HCT116 (cell line): Measurements from ENCODE around the gene OLA1. TPM values are rescaled to one million over a fixed set of nuclear protein-coding genes. Genes with fewer than 3 reads are reported as not detected.

Experiments
- ATAC-seq: fragments of 200-7000 bp; cut with Tn5 transposase; 2 replicates; pipeline ENCODE4 v1.9.1; 2020; ENCODE audit warnings: mild to moderate bottlenecking, moderate library complexity
- BruUV-seq: library from RNA; stranded (reverse); fragments of 400-500 nt; replicated peaks from 2 replicates; lab custom pipeline; 2021; lab: Mats Ljungman, UMichigan
- CTCF ChIA-PET: fragments of 300-600 bp; sonication (Branson Sonifier 250); formaldehyde crosslinking; loops from one replicate; lab custom pipeline; 2021; ENCODE audit warnings: antibody characterized with exemption; lab: Charles Lee
- POLR2A ChIA-PET: fragments of 300-600, 350-600 bp; sonication (Branson Sonifier 250); formaldehyde crosslinking; loops from one replicate; lab custom pipeline; 2021; ENCODE audit warnings: antibody characterized with exemption; lab: Charles Lee
- RAD21 ChIA-PET, 2 experiments: fragments of 300-600 bp; sonication (Branson Sonifier 250); formaldehyde crosslinking; loops; one replicate each; lab custom pipeline; 2023; ENCODE audit warnings: low total read pairs in 2 of 2; ENCODE audit not compliant: uncharacterized antibody in 2 of 2, unreplicated experiment in 2 of 2, low non-redundant PET in 1 of 2; lab: Charles Lee
- DNase-seq: peaks from one replicate; pipeline ENCODE4 v3.0.0-alpha.2; 2010; ENCODE audit warnings: low read depth, low spot score
- H2AFZ ChIP-seq: fragments of 200-600 bp; shearing (Covaris generic), sonication (generic); 2 replicates; pipeline ENCODE4 v1.6.1; 2017; ENCODE audit warnings: low read depth, mixed run types, mixed read lengths, antibody characterized with exemption, low read length; ENCODE audit not compliant: poor library complexity, severe bottlenecking
- H3K27ac ChIP-seq: 2 replicates; pipeline ENCODE4 v1.5.1; 2012; ENCODE audit warnings: low read depth, low read length
- H3K27me3 ChIP-seq: fragments of 200-600 bp; sonication (generic); 2 replicates; pipeline ENCODE4 v1.6.1; 2016; ENCODE audit warnings: mixed run types, low read length, mixed read lengths; ENCODE audit not compliant: insufficient read depth
- H3K36me3 ChIP-seq, 2 experiments: fragments of 200-500 bp in 1 of 2; fragments of 200-600 bp in 1 of 2; sonication (Bioruptor generic) in 1 of 2; sonication (generic) in 1 of 2; 2 replicates each; pipeline versions ENCODE4 v1.5.1 to v1.6.1; 2014 to 2016; ENCODE audit warnings: low read length in 2 of 2, inconsistent platforms in 1 of 2, mixed read lengths in 1 of 2, mixed run types in 1 of 2; ENCODE audit not compliant: insufficient read depth in 2 of 2, control insufficient read depth in 1 of 2
- H3K4me1 ChIP-seq, 2 experiments: fragments of 200-600 bp in 1 of 2; sonication (generic) in 1 of 2; 2 replicates each; pipeline versions ENCODE4 v1.5.1 to v1.6.1; 2012 to 2017; ENCODE audit warnings: low read length in 2 of 2, inconsistent platforms in 1 of 2, mild to moderate bottlenecking in 1 of 2, mixed read lengths in 1 of 2, mixed run types in 1 of 2, moderate library complexity in 1 of 2; ENCODE audit not compliant: insufficient read depth in 2 of 2, control insufficient read depth in 1 of 2
- H3K4me2 ChIP-seq: fragments of 200-600 bp; sonication (generic); 2 replicates; pipeline ENCODE4 v1.6.1; 2017; ENCODE audit warnings: mixed run types, low read length, mixed read lengths
- H3K4me3 ChIP-seq, 2 experiments: fragments of 200-600 bp in 1 of 2; sonication (generic) in 1 of 2; replicated peaks in 1 of 2; 2 replicates each; pipeline ENCODE4 v1.5.1; 2011 to 2016; ENCODE audit warnings: low read length in 2 of 2, control low read depth in 1 of 2, low read depth in 1 of 2, mild to moderate bottlenecking in 1 of 2, mixed read lengths in 1 of 2, mixed run types in 1 of 2
- H3K79me2 ChIP-seq: fragments of 200-600 bp; sonication (generic); 2 replicates; pipeline ENCODE4 v1.6.1; 2017; ENCODE audit warnings: mild to moderate bottlenecking, mixed run types, low read length, moderate library complexity, mixed read lengths; ENCODE audit not compliant: insufficient read depth
- H3K9ac ChIP-seq: fragments of 200-600 bp; sonication (generic); 2 replicates; pipeline ENCODE4 v1.6.1; 2016; ENCODE audit warnings: low read length, mixed read lengths
- H3K9me2 ChIP-seq: fragments of 200-600 bp; sonication (generic), shearing (Covaris generic); 2 replicates; pipeline ENCODE4 v1.6.1; 2017; ENCODE audit warnings: mixed run types, mild to moderate bottlenecking, moderate library complexity; ENCODE audit not compliant: insufficient read depth
- H3K9me3 ChIP-seq, 2 experiments: fragments of 200-500 bp in 1 of 2; fragments of 200-600 bp in 1 of 2; sonication (Bioruptor generic) in 1 of 2; sonication (generic) in 1 of 2; 2 replicates each; pipeline ENCODE4 v1.6.1; 2014 to 2017; ENCODE audit warnings: low read length in 2 of 2, mixed read lengths in 2 of 2, inconsistent platforms in 1 of 2, low read depth in 1 of 2, mild to moderate bottlenecking in 1 of 2, mixed run types in 1 of 2, moderate library complexity in 1 of 2; ENCODE audit not compliant: control insufficient read depth in 1 of 2, insufficient read depth in 1 of 2
- H4K20me1 ChIP-seq: fragments of 200-600 bp; sonication (generic), shearing (Covaris generic); 2 replicates; pipeline ENCODE4 v1.6.1; 2017; ENCODE audit warnings: mixed run types, mild to moderate bottlenecking, moderate library complexity; ENCODE audit not compliant: insufficient read depth
- CBX3 ChIP-seq: IDR thresholded peaks from 2 replicates; pipeline ENCODE4 v1.6.1; 2012; ENCODE audit warnings: low read depth
- CEBPB ChIP-seq: IDR thresholded peaks from 2 replicates; pipeline ENCODE4 v1.6.1; 2012; ENCODE audit warnings: low read depth
- EGR1 ChIP-seq: IDR thresholded peaks from 2 replicates; pipeline ENCODE4 v1.6.1; 2012; ENCODE audit warnings: low read depth
- EZH2phosphoT487 ChIP-seq: fragments of 200-600 bp; IDR thresholded peaks from 2 replicates; pipeline ENCODE4 v1.6.1; 2018; ENCODE audit warnings: antibody characterized with exemption, borderline replicate concordance
- POLR2A ChIP-seq: IDR thresholded peaks from 2 replicates; pipeline ENCODE4 v1.7.0; 2011; ENCODE audit warnings: borderline replicate concordance; ENCODE audit not compliant: insufficient read depth, insufficient read length; ENCODE audit errors: extremely low read depth
- RAD21 ChIP-seq: IDR thresholded peaks from 2 replicates; pipeline ENCODE4 v1.6.1; 2012; ENCODE audit warnings: low read depth, mild to moderate bottlenecking
- SP1 ChIP-seq: IDR thresholded peaks from 2 replicates; pipeline ENCODE4 v1.6.1; 2012; ENCODE audit warnings: low read depth
- YY1 ChIP-seq: IDR thresholded peaks from 2 replicates; pipeline ENCODE4 v1.6.1; 2011; ENCODE audit warnings: low read length, low read depth, moderate library complexity, mild to moderate bottlenecking; ENCODE audit not compliant: insufficient replicate concordance; ENCODE audit errors: extremely low read depth
- ZFX ChIP-seq: fragments of 450-650 bp; IDR thresholded peaks from 2 replicates; pipeline ENCODE4 v1.6.1; 2017
- intact Hi-C: fragments of 100-400 bp; cut with micrococcal nuclease; formaldehyde crosslinking; loops from 2 replicates; pipeline ENCODE4 v1.10.0; 2022
- total RNA-seq: library from RNA; stranded (reverse); gene quantifications from one replicate; pipeline ENCODE4 v1.2.1, GENCODE V29; 2021; ENCODE audit not compliant: unreplicated experiment
- TF ChIP-seq, protein P1 (sequence below), 3 experiments: fragments of 200-600 bp in 1 of 3; sonication (generic) in 1 of 3; IDR thresholded peaks in 2 of 3; conservative IDR thresholded peaks in 1 of 3; 2 replicates each; pipeline ENCODE4 v1.5.1; 2012 to 2017; ENCODE audit warnings: low read depth in 2 of 3, low read length in 2 of 3, antibody characterized with exemption in 1 of 3, borderline replicate concordance in 1 of 3, control low read depth in 1 of 3, mild to moderate bottlenecking in 1 of 3, mixed read lengths in 1 of 3, mixed run types in 1 of 3, moderate library complexity in 1 of 3; ENCODE audit not compliant: insufficient read depth in 1 of 3

The OLA1 gene
- total RNA-seq, 1 experiment from 2014 or later, result 219 TPM

DNA sequence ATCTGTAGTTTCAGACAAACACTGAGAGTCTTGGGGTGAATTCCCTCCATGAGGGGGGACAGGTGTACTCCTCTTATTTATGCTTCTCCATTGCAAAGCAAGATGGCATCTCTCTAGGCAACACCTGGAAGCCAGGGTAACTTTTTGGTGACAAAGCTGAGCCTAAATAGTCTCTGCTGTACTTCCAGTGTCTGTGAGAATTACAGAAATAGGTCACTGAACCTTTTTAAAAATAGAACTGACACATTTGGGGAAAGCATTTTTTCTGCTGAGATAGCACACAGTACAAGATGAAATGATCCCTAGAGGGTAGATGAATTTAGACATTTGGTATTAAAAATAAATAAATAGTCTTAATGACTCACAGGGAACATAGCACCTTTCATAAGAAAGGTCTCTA is 211.5 kb downstream of the OLA1 start:
- H3K79me2 ChIP-seq, result no peaks in the 10 kb centered on the region
- H3K27ac ChIP-seq, result no peak overlapping the region
- H3K9me3 ChIP-seq, result no peaks in the 10 kb centered on the region
- ChIA-PET POLR2A (no interaction called here), RAD21 (no interaction called here), CTCF (no interaction called here)
- ATAC-seq (no peak), DNase-seq (no peak)
- H3K36me3 ChIP-seq, result no peaks in the 10 kb centered on the region
- no peaks in the 10 kb centered on the region for H4K20me1 ChIP-seq
- intact Hi-C loops, result no loop called here
- H2AFZ ChIP-seq, result peak overlapping the region; percentile 40
- TF ChIP-seq CEBPB, result no peak
- TF ChIP-seq YY1, result no peak
- TF ChIP-seq POLR2A, result no peak
- TF ChIP-seq EGR1, result no peak
- TF ChIP-seq ZFX, result no peak
- TF ChIP-seq EZH2phosphoT487, result no peak
- TF ChIP-seq, protein P1, sequence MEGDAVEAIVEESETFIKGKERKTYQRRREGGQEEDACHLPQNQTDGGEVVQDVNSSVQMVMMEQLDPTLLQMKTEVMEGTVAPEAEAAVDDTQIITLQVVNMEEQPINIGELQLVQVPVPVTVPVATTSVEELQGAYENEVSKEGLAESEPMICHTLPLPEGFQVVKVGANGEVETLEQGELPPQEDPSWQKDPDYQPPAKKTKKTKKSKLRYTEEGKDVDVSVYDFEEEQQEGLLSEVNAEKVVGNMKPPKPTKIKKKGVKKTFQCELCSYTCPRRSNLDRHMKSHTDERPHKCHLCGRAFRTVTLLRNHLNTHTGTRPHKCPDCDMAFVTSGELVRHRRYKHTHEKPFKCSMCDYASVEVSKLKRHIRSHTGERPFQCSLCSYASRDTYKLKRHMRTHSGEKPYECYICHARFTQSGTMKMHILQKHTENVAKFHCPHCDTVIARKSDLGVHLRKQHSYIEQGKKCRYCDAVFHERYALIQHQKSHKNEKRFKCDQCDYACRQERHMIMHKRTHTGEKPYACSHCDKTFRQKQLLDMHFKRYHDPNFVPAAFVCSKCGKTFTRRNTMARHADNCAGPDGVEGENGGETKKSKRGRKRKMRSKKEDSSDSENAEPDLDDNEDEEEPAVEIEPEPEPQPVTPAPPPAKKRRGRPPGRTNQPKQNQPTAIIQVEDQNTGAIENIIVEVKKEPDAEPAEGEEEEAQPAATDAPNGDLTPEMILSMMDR (IDR thresholded peaks at IDR 0.05 in 2 of 3, conservative IDR thresholded peaks at IDR 0.05 in 1 of 3; ENCODE audit: borderline replicate concordance in 1 of 3, insufficient read depth in 1 of 3, low read depth in 2 of 3, low read length in 2 of 3), result no peak
- no peak for TF ChIP-seq SP1
- TF ChIP-seq RAD21, result no peak
- TF ChIP-seq CBX3, result no peak
- no peak overlapping the region for H3K4me2 ChIP-seq
- no peaks in the 10 kb centered on the region for H3K9me2 ChIP-seq
- no peaks in the 10 kb centered on the region for H3K27me3 ChIP-seq
- no peak overlapping the region for H3K4me3 ChIP-seq
- no TSS peak for BruUV-seq
- H3K4me1 ChIP-seq, result peaks cover 23 to 55% of the 10 kb centered on the region in 2 experiments
- H3K9ac ChIP-seq, result no peak overlapping the region
